Cardiac muscle cell (in vitro differentiated cells and primary cell): ENCODE results near the gene KLF18. TPM values are rescaled to one million over a fixed set of nuclear protein-coding genes. Genes with fewer than 3 reads are reported as not detected.
"Not testable (repeated sequence)": the region's sequence is repeated elsewhere in the genome, so short reads cannot be mapped to it uniquely, and the experiment has no call there.

Source experiments
- DNase-seq, 2 donors: peaks; one replicate each; pipeline versions ENCODE4 v3.0.0 to v3.0.0-alpha.2; 2010 to 2017; ENCODE audit warnings: low read depth in 1 of 2, low spot score in 1 of 2
- H3K27ac ChIP-seq: fragments of 200-600 bp; sonication (generic); 2 replicates; pipeline ENCODE4 v1.5.1; 2016
- H3K27me3 ChIP-seq: fragments of 200-600 bp; sonication (generic); 2 replicates; pipeline ENCODE4 v1.6.0; 2016; ENCODE audit warnings: control low read depth
- H3K36me3 ChIP-seq: fragments of 200-600 bp; sonication (generic); 2 replicates; pipeline ENCODE4 v1.5.1; 2016; ENCODE audit warnings: control low read depth
- H3K4me1 ChIP-seq: fragments of 200-600 bp; sonication (generic); 2 replicates; pipeline ENCODE4 v1.8.1; 2017; ENCODE audit warnings: low read depth, mild to moderate bottlenecking, mixed run types
- H3K4me3 ChIP-seq: fragments of 200-600 bp; sonication (generic); 2 replicates; pipeline ENCODE4 v1.5.1; 2016; ENCODE audit warnings: mild to moderate bottlenecking
- H3K9me3 ChIP-seq: fragments of 200-600 bp; sonication (generic); 2 replicates; pipeline ENCODE4 v1.5.1; 2017; ENCODE audit warnings: low read depth, mild to moderate bottlenecking, control low read depth
- polyA plus RNA-seq: library from polyadenylated mRNA; unstranded; fragments of >200 nt; fragmentation: Nextera tagmentation; extraction: Ambion mirVana; gene quantifications from 2 replicates; pipeline ENCODE4 v1.2.1, GENCODE V29; 2016
- total RNA-seq: library from RNA; depleted of rRNA; stranded (reverse); fragments of >200 nt; gene quantifications from 2 replicates; pipeline ENCODE4 v1.2.3, GENCODE V29; 2016
- TF ChIP-seq, protein P1 (sequence below): IDR thresholded peaks from 2 replicates; pipeline ENCODE4 v1.5.1; 2012; ENCODE audit warnings: low read depth, mild to moderate bottlenecking, low read length

Gene KLF18
- total and polyA plus RNA-seq, 2 experiments from 2014 or later, result not detected

DNA sequence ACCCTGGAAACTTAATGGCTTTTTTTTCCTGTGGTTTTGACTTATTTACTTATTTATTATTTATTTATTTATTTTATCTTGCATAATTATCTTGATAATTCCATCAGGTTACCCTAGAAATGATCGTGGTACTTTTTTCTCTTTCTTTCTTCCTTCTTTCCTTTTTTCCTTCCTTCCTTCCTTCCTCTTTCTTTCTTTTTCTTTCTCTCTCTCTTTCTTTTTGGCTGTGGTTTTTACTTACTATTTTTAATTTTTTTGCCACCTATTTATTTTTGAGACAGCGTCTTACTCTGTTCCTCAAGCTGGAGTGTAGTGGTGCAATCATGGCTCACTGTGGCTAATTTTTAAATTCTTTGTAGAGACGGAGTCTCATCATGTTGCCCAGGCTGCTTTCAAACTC lies 6.2 kb upstream of the KLF18 start:
- H3K4me1 ChIP-seq, result no peaks in the 10 kb centered on the region
- no peak overlapping the region for H3K4me3 ChIP-seq
- H3K27me3 ChIP-seq, result no peaks in the 10 kb centered on the region
- TF ChIP-seq, protein P1, sequence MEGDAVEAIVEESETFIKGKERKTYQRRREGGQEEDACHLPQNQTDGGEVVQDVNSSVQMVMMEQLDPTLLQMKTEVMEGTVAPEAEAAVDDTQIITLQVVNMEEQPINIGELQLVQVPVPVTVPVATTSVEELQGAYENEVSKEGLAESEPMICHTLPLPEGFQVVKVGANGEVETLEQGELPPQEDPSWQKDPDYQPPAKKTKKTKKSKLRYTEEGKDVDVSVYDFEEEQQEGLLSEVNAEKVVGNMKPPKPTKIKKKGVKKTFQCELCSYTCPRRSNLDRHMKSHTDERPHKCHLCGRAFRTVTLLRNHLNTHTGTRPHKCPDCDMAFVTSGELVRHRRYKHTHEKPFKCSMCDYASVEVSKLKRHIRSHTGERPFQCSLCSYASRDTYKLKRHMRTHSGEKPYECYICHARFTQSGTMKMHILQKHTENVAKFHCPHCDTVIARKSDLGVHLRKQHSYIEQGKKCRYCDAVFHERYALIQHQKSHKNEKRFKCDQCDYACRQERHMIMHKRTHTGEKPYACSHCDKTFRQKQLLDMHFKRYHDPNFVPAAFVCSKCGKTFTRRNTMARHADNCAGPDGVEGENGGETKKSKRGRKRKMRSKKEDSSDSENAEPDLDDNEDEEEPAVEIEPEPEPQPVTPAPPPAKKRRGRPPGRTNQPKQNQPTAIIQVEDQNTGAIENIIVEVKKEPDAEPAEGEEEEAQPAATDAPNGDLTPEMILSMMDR, result no peak
- DNase-seq, result no peak
- no peaks in the 10 kb centered on the region for H3K36me3 ChIP-seq
- H3K27ac ChIP-seq, result no peak overlapping the region
- no peaks in the 10 kb centered on the region for H3K9me3 ChIP-seq

DNA sequence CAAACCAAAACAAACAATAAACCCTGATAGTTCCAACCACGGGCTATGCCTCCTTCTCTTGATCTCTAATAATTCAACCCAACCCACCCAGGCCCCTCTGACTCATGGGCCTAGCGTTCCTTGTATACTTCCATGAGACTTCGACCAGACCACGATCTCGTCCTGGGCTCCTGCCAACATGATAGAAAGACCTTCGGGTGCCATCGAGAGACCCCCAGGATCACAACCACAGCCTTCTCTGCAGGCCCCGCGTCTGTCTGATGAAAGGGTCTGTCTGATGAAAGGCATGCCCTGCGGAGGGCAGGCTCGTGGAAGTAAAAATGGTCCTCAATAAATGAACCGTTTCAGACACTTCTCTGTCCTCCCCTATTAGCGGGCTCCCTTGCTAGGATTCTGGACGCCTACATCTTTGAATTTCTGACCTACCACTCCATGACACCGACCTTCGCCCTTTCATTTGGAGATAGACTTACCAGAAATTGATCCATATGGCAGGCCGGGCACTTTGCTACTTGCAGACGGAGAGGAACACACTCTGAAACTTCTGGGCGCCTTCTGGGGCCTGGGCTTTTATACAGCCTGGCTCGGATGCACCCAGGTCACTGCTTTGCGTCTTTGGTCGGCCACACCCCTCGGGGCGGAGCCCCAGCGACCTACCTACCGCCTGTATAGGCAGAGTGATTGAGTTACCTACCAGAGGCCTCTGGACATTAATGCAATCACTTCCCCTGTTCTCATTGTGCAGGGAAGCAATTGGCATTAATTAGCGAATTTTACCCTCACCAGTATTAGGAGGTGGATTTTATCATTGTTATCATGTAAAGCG lies 5.3 kb upstream of the KLF18 start:
- DNase-seq, result no peak
- H3K4me1 ChIP-seq, result no peaks in the 10 kb centered on the region
- H3K36me3 ChIP-seq, result no peaks in the 10 kb centered on the region
- no peaks in the 10 kb centered on the region for H3K9me3 ChIP-seq
- no peak overlapping the region for H3K4me3 ChIP-seq
- no peak overlapping the region for H3K27ac ChIP-seq
- no peaks in the 10 kb centered on the region for H3K27me3 ChIP-seq
- TF ChIP-seq, protein P1, result no peak

DNA sequence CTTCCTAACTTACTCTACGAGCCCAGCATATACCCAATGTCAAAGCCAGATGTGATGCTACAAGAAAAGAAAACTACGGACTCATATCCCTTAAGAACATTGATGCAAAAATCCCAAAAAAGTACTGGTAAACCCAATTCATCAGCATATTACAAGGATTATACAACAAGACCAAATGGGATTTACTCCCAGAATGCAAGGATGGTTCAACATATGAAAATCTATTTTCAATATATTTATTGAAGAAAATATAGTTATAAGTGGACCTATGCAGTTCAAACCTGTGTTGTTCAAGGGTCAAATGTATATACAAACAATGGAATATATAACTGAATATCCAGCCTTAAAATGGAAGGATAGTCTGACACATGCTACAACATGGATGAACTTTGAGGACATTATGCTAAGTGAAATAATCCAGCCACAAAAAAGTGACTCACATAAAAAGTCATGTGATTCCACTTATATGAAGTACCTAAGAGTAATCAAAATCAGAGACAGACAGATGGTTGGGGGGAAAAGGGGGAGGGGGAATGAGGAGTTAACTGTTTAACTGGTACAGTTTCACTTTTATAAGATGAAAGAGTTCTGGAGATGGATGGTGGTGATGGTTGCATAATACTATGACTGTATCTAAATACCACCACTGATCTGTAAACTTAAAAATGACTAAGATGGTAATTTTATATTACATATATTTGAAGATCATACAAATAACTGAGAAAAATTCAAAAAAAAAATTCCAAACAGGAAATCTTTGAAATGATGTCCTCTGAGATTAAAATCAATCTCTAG lies 3.7 kb upstream of the KLF18 start:
- TF ChIP-seq, protein P1, result no peak
- H3K9me3 ChIP-seq, result no peaks in the 10 kb centered on the region
- no peaks in the 10 kb centered on the region for H3K36me3 ChIP-seq
- no peaks in the 10 kb centered on the region for H3K4me1 ChIP-seq
- no peaks in the 10 kb centered on the region for H3K27me3 ChIP-seq
- H3K4me3 ChIP-seq, result no peak overlapping the region
- no peak for DNase-seq
- H3K27ac ChIP-seq, result no peak overlapping the region

DNA sequence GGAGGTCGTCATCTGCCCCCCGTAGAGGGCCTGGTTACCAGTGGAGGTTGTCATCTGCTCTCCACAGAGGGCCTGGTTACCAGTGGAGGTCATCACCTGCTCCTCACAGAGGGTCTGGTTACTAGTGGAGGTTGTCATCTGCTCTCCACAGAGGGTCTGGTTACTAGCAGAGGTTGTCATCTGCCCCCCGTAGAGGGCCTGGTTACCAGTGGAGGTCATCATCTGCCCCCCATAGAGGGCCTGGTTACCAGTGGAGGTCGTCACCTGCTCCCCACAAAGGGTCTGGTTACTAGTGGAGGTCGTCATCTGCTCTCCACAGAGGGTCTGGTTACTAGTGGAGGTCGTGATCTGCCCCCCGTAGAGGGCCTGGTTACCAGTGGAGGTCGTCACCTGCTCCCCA lies 1.9 kb downstream of the KLF18 start:
- H3K27me3 ChIP-seq, H3K4me1 ChIP-seq, H3K9me3 ChIP-seq, H3K27ac ChIP-seq, H3K36me3 ChIP-seq, DNase-seq, H3K4me3 ChIP-seq: not testable (repeated sequence)

DNA sequence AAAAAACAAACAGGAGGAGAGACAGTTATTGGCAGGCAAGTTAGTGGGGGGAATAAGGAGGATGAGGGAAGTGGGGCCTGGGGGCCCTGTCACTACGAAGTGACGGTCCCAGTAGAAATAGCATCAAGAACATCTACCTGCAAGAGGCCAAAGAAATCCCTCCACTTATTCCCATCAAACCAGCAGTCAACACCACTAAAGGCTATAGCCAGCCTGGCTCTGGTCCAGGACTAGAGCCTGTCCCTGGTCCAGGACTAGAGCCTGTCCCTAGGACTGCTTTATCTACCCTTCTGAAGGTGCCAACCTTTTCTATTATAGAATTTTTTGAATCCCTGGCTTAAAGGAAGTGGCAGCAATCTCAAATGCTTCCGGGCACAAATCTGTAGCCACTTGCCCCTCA lies 3.2 kb downstream of the KLF18 start:
- TF ChIP-seq, protein P1, result no peak
- DNase-seq, result no peak
- Histone ChIP-seq H3K4me3 (no peak overlapping the region), H3K36me3 (no peaks in the 10 kb centered on the region), H3K4me1 (no peaks in the 10 kb centered on the region), H3K27me3 (no peaks in the 10 kb centered on the region), H3K9me3 (no peaks in the 10 kb centered on the region), H3K27ac (no peak overlapping the region)

DNA sequence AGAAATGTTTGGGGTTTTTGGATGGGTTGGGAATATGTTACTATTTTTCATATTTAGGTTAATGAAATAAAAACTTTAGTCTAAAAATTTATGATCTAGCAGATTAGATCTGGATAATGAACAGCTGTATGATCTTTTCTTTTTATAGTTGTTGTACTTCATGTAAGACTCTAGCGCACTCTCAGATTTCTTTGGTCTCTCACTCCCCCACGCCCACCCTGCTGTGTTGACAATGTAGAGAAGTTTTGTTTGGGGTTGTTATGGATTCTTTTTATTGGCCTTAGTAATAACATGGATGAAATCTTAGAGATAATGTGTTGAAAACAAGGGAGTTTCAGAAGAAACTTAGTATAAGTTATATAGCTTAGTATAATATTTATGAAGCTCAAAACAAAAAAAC lies 5.5 kb downstream of the KLF18 start:
- Histone ChIP-seq H3K36me3 (no peaks in the 10 kb centered on the region), H3K4me3 (no peak overlapping the region), H3K27me3 (no peaks in the 10 kb centered on the region), H3K27ac (no peak overlapping the region), H3K9me3 (no peaks in the 10 kb centered on the region), H3K4me1 (no peaks in the 10 kb centered on the region)
- DNase-seq, result no peak
- TF ChIP-seq, protein P1, result no peak
